A549 (cell line): ENCODE results near the gene JAKMIP1. TPM values are rescaled to one million over a fixed set of nuclear protein-coding genes. Genes with fewer than 3 reads are reported as not detected.

ENCODE experiments used
- ATAC-seq, 2 experiments: fragments of 200-7000 bp in 1 of 2; fragments of >200 bp in 1 of 2; cut with Nextera tagmentation in 1 of 2; cut with Tn5 transposase in 1 of 2; 3 replicates each; pipeline versions ENCODE4 v1.8.0 to v1.9.1; 2018 to 2020; ENCODE audit warnings: mild to moderate bottlenecking in 1 of 2, moderate library complexity in 1 of 2
- CTCF ChIA-PET: fragments of 300-600 bp; sonication (Branson Sonifier 250); formaldehyde crosslinking; extraction: SDS; loops from one replicate; lab custom pipeline; 2021; ENCODE audit warnings: antibody characterized with exemption, inconsistent platforms; lab: Yijun Ruan, JAX
- POLR2A ChIA-PET: fragments of 350-600 bp; formaldehyde crosslinking; extraction: SDS; loops from one replicate; lab custom pipeline; 2021; ENCODE audit warnings: antibody characterized with exemption, inconsistent platforms; lab: Yijun Ruan, JAX
- DNase-seq, 2 experiments: peaks; one replicate each; pipeline versions ENCODE4 v3.0.0 to v3.0.0-alpha.2; 2011 to 2016; ENCODE audit warnings: low read depth in 1 of 2, low spot score in 1 of 2
- FAIRE-seq: peaks from 2 replicates; lab custom pipeline; 2011; peaks lifted over from hg19 to GRCh38; lab: Jason Lieb, UNC
- H3K27ac ChIP-seq, 2 experiments: fragments of >200 bp; sonication (Bioruptor Twin); formaldehyde crosslinking; 3 replicates each; pipeline ENCODE4 v1.5.1; 2016 to 2017
- H3K4me1 ChIP-seq: fragments of >200 bp; sonication (Bioruptor Twin); formaldehyde crosslinking; 3 replicates; pipeline ENCODE4 v1.6.1; 2016
- H3K4me2 ChIP-seq: fragments of >200 bp; sonication (Bioruptor Twin); formaldehyde crosslinking; 3 replicates; pipeline ENCODE4 v1.6.1; 2016
- H3K4me3 ChIP-seq: fragments of >200 bp; sonication (Bioruptor Twin); formaldehyde crosslinking; 3 replicates; pipeline ENCODE4 v1.5.1; 2016
- H3K9me3 ChIP-seq: fragments of >200 bp; sonication (Bioruptor Twin); formaldehyde crosslinking; 3 replicates; pipeline ENCODE4 v1.6.1; 2016
- BCL3 ChIP-seq: fragments of >200 bp; sonication (Bioruptor Twin); formaldehyde crosslinking; IDR thresholded peaks from 3 replicates; pipeline ENCODE4 v1.6.1; 2016
- CBX2 ChIP-seq: fragments of 200-600 bp; sonication (generic); IDR thresholded peaks from 2 replicates; pipeline ENCODE4 v1.6.1; 2016; ENCODE audit warnings: low read depth, mild to moderate bottlenecking, borderline replicate concordance
- CBX8 ChIP-seq: fragments of 200-600 bp; sonication (generic); IDR thresholded peaks from 2 replicates; pipeline ENCODE4 v1.6.1; 2016
- CHD4 ChIP-seq: fragments of 200-600 bp; sonication (generic); IDR thresholded peaks from 2 replicates; pipeline ENCODE4 v1.6.1; 2016; ENCODE audit warnings: antibody characterized with exemption, mild to moderate bottlenecking, borderline replicate concordance
- HEYL ChIP-seq: fragments of 250-450 bp; sonication (Bioruptor Pico); IDR thresholded peaks from 2 replicates; pipeline ENCODE4 v1.8.0; 2021; ENCODE audit warnings: mild to moderate bottlenecking, moderate library complexity
- HMGXB4 ChIP-seq: fragments of 250-450 bp; sonication (Bioruptor Pico); IDR thresholded peaks from 2 replicates; pipeline ENCODE4 v1.5.0; 2021; ENCODE audit warnings: mild to moderate bottlenecking, moderate library complexity, borderline replicate concordance
- HOXB5 ChIP-seq: fragments of 250-450 bp; sonication (Bioruptor Pico); IDR thresholded peaks from 2 replicates; pipeline ENCODE4 v1.5.0; 2020; ENCODE audit warnings: mild to moderate bottlenecking, moderate library complexity
- JUNB ChIP-seq: fragments of >200 bp; sonication (Bioruptor Twin); formaldehyde crosslinking; IDR thresholded peaks from 2 replicates; pipeline ENCODE4 v1.6.1; 2016
- MAX ChIP-seq: IDR thresholded peaks from 2 replicates; pipeline ENCODE4 v1.6.1; 2012
- NFE2L2 ChIP-seq: fragments of 150-350 bp; conservative IDR thresholded peaks from 2 replicates; pipeline ENCODE4 v1.6.1; 2014; ENCODE audit warnings: low read length
- PBX3 ChIP-seq: IDR thresholded peaks from 2 replicates; pipeline ENCODE4 v1.6.1; 2012
- POLR2A ChIP-seq: IDR thresholded peaks from 2 replicates; pipeline ENCODE4 v1.6.1; 2012; ENCODE audit warnings: mild to moderate bottlenecking, low read length
- RAD21 ChIP-seq, 2 experiments: fragments of >200 bp in 1 of 2; sonication (Bioruptor Twin) in 1 of 2; formaldehyde crosslinking in 1 of 2; IDR thresholded peaks in 1 of 2; conservative IDR thresholded peaks in 1 of 2; 2 replicates in 1 of 2; 3 replicates in 1 of 2; pipeline ENCODE4 v1.6.1; 2012 to 2018; ENCODE audit warnings: inconsistent platforms in 1 of 2
- RFX5 ChIP-seq: fragments of 450-650 bp; IDR thresholded peaks from 2 replicates; pipeline ENCODE4 v1.7.1; 2014; ENCODE audit warnings: antibody characterized with exemption, mild to moderate bottlenecking, moderate library complexity
- SREBF2 ChIP-seq: fragments of 450-650 bp; IDR thresholded peaks from 2 replicates; pipeline ENCODE4 v1.6.1; 2014; ENCODE audit warnings: mild to moderate bottlenecking, moderate library complexity
- TFCP2L1 ChIP-seq: fragments of 250-450 bp; sonication (Bioruptor Pico); IDR thresholded peaks from 2 replicates; pipeline ENCODE4 v1.5.0; 2021; ENCODE audit warnings: mild to moderate bottlenecking
- TP53 ChIP-seq: fragments of 250-450 bp; sonication (Bioruptor Pico); IDR thresholded peaks from 2 replicates; pipeline ENCODE4 v1.5.0; 2021; ENCODE audit warnings: mild to moderate bottlenecking, moderate library complexity
- ZC3H11A ChIP-seq: fragments of 450-650 bp; IDR thresholded peaks from 2 replicates; pipeline ENCODE4 v1.6.1; 2014; ENCODE audit warnings: antibody characterized with exemption, mild to moderate bottlenecking
- ZFP36 ChIP-seq: fragments of 450-650 bp; IDR thresholded peaks from 2 replicates; pipeline ENCODE4 v1.6.1; 2014; ENCODE audit warnings: borderline replicate concordance; ENCODE audit not compliant: partially characterized antibody
- ZNF302 ChIP-seq: fragments of 250-450 bp; sonication (Bioruptor Pico); IDR thresholded peaks from 2 replicates; pipeline ENCODE4 v1.9.0; 2021; ENCODE audit warnings: inconsistent platforms, mild to moderate bottlenecking, moderate library complexity
- ZSCAN20 ChIP-seq: fragments of 250-450 bp; sonication (Bioruptor Pico); IDR thresholded peaks from 2 replicates; pipeline ENCODE4 v1.8.0; 2022; ENCODE audit warnings: mild to moderate bottlenecking, moderate library complexity
- WGBS: methylation state at CpG from one replicate; pipeline ENCODE4 v1.1.6; 2017; ENCODE audit errors: missing lambda C conversion rate; 5-methylcytosine and 5-hydroxymethylcytosine counted together
- polyA plus RNA-seq, 4 experiments: library from polyadenylated mRNA; depleted of rRNA in 3 of 4; stranded (reverse); fragments of >200 nt; fragmentation: RNase III in 1 of 4; extraction: RNeasy Plus Mini Kit Qiagen cat#74134 plus additional on column Dnase treatment in 1 of 4; gene quantifications; 2 replicates in 3 of 4; 3 replicates in 1 of 4; pipeline ENCODE4 v1.2.3, GENCODE V29; 2011 to 2017
- TF ChIP-seq, protein P1 (sequence below): fragments of 250-450 bp; sonication (Bioruptor Pico); IDR thresholded peaks from 2 replicates; pipeline ENCODE4 v1.5.0; 2020; ENCODE audit warnings: low read depth, mild to moderate bottlenecking, moderate library complexity
- TF ChIP-seq, protein P2 (sequence below): fragments of 450-650 bp; IDR thresholded peaks from 2 replicates; pipeline ENCODE4 v1.6.1; 2014; ENCODE audit warnings: antibody characterized with exemption

JAKMIP1 gene
- polyA plus RNA-seq, 2 of the 4 experiments (the other 2 are of a cell fraction) = not detected

DNA sequence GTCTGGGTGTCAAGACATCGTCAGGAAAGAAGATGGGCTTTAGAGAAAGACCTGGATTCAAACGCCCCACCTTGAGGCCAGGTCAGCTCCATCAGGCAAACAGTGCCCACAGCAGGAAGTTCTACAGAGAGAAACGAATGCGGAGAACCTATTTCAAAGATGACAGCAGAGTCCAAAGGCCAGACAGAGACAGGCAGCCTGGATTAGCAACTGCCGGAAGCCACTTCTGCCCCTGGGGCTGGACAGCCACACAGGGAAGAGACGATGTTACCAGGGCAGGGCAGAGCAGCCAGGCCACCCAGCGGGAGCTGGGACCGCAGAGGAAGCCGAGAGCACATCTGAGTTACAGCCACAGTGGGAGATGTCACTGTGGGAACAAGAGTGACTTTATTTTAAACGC is 183.3 kb downstream of the JAKMIP1 start:
- Histone ChIP-seq H3K4me2 (no peak overlapping the region), H3K9me3 (no peaks in the 10 kb centered on the region), H3K4me1 (no peaks in the 10 kb centered on the region), H3K4me3 (no peak overlapping the region), H3K27ac (no peak overlapping the region)
- ATAC-seq (no peak), DNase-seq (no peak), FAIRE-seq (no peak)
- TF ChIP-seq ZSCAN20 (CRISPR knock-in tag) = no peak
- TF ChIP-seq RFX5 = no peak
- TF ChIP-seq ZFP36 = no peak
- no peak for TF ChIP-seq BCL3
- TF ChIP-seq NFE2L2 = no peak
- WGBS = 23% methylated on average over 9 of the region's 10 CpGs
- POLR2A ChIA-PET = no interaction called here
- CTCF ChIA-PET = interaction anchor here (1.7 kb wide), 1 partner anchor 19 kb away, joined by 5 read pairs; no protein-coding TSS in a partner anchor

DNA sequence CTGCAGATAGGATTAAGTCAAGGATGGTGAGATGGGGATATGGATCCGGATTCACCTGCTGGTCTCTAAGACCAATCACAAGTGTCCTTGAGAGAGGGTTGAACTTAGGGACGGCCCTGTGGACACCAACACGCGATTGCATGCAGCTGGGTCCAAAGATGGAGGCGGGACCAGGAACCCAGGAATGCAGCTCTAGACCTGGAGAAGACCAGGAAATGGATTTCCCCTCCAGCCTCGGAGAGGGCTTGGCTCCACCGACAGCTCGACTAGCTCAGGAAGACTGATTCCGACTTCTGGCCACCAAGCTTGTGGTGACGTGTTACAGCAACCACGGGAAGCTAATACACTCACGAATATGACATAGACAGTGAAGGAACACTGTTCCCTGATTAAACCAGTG is 186.8 kb downstream of the JAKMIP1 start:
- ChIA-PET CTCF (interaction anchor here (1.3 to 6.3 kb wide), 2 partner anchors 15 to 74 kb away, joined by 3 to 35 read pairs; no protein-coding TSS in a partner anchor), POLR2A (no interaction called here)
- H3K4me2 ChIP-seq = no peak overlapping the region
- H3K9me3 ChIP-seq = no peaks in the 10 kb centered on the region
- no peak for FAIRE-seq
- no peak for ATAC-seq
- no peak for TF ChIP-seq PBX3
- no peak for TF ChIP-seq HOXB5 (CRISPR knock-in tag)
- TF ChIP-seq TP53 (CRISPR knock-in tag) = no peak
- TF ChIP-seq HMGXB4 (CRISPR knock-in tag) = no peak
- TF ChIP-seq JUNB = no peak
- TF ChIP-seq CBX8 = no peak
- TF ChIP-seq CHD4 = no peak
- no peak for TF ChIP-seq HEYL (CRISPR knock-in tag)
- TF ChIP-seq SREBF2 = no peak
- TF ChIP-seq CBX2 = no peak
- no peak for TF ChIP-seq ZNF302 (CRISPR knock-in tag)
- TF ChIP-seq, protein P1, sequence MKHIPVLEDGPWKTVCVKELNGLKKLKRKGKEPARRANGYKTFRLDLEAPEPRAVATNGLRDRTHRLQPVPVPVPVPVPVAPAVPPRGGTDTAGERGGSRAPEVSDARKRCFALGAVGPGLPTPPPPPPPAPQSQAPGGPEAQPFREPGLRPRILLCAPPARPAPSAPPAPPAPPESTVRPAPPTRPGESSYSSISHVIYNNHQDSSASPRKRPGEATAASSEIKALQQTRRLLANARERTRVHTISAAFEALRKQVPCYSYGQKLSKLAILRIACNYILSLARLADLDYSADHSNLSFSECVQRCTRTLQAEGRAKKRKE (CRISPR knock-in tag) = no peak
- TF ChIP-seq ZC3H11A = no peak
- TF ChIP-seq, protein P2, sequence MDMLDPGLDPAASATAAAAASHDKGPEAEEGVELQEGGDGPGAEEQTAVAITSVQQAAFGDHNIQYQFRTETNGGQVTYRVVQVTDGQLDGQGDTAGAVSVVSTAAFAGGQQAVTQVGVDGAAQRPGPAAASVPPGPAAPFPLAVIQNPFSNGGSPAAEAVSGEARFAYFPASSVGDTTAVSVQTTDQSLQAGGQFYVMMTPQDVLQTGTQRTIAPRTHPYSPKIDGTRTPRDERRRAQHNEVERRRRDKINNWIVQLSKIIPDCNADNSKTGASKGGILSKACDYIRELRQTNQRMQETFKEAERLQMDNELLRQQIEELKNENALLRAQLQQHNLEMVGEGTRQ = no peak
- TF ChIP-seq MAX = no peak
- no peak for TF ChIP-seq POLR2A
- no peak for TF ChIP-seq RAD21 (conservative IDR thresholded peaks at IDR 0.05 in 1 of 2, IDR thresholded peaks at IDR 0.05 in 1 of 2)
- TF ChIP-seq ZSCAN20 (CRISPR knock-in tag) = no peak
- no peak for TF ChIP-seq TFCP2L1 (CRISPR knock-in tag)
- TF ChIP-seq, all 56 proteins: peak for 0
- Histone ChIP-seq H3K4me1 (no peaks in the 10 kb centered on the region), H3K27ac (no peak overlapping the region), H3K4me3 (no peak overlapping the region)
- DNase-seq = no peak
- 82% methylated on average over 10 of the region's 12 CpGs for WGBS
